Central memory CD8-positive, alpha-beta T cell (primary cell): ENCODE data around the gene NDN.
"Not testable (repeated sequence)": the region's sequence is repeated elsewhere in the genome, so short reads cannot be mapped to it uniquely, and the experiment has no call there.

ENCODE experiments used
- ATAC-seq: fragments of 150-1000 bp; cut with Tn5 transposase; replicated peaks from 2 replicates; pipeline ENCODE4 v1.10.0; 2022; ENCODE audit warnings: mild to moderate bottlenecking, moderate FRiP score, moderate number of reproducible peaks; ENCODE audit not compliant: poor library complexity, severe bottlenecking; ENCODE audit errors: extremely low read depth
- DNase-seq, 2 donors: peaks; one replicate each; pipeline ENCODE4 v3.0.0; 2021; ENCODE audit warnings: low spot score in 2 of 2
- H3K27ac Mint-ChIP-seq: one replicate; pipeline ENCODE4 v1.8.0; 2022; ENCODE audit warnings: low read depth, mild to moderate bottlenecking, moderate library complexity, mixed read lengths
- H3K27me3 Mint-ChIP-seq: one replicate; pipeline ENCODE4 v1.8.0; 2022; ENCODE audit warnings: mixed read lengths
- H3K36me3 Mint-ChIP-seq: one replicate; pipeline ENCODE4 v1.8.0; 2022; ENCODE audit warnings: mild to moderate bottlenecking, moderate library complexity, mixed read lengths; ENCODE audit not compliant: insufficient read depth
- H3K4me1 Mint-ChIP-seq: one replicate; pipeline ENCODE4 v1.8.0; 2022; ENCODE audit warnings: mixed read lengths
- H3K4me3 Mint-ChIP-seq: one replicate; pipeline ENCODE4 v1.8.0; 2022; ENCODE audit warnings: mild to moderate bottlenecking, moderate library complexity, mixed read lengths
- H3K9me3 Mint-ChIP-seq: one replicate; pipeline ENCODE4 v1.8.0; 2022; ENCODE audit warnings: mixed read lengths

NDN gene

GRCh38 chr15:23687143-23687470 is at the start of gene NDN:
NDN (minus strand) TSS chr15:23687305; CDS start chr15:23687217, 88 bp downstream.
- no peak within 1 kb of the TSS for H3K4me3 Mint-ChIP-seq
- H3K9me3 Mint-ChIP-seq, result peaks cover 6% of the 10 kb centered on the region
- peaks cover 2% of the 10 kb centered on the region for H3K36me3 Mint-ChIP-seq
- H3K27me3 Mint-ChIP-seq, result no peaks in the 10 kb centered on the region
- ATAC-seq (no peak), DNase-seq (no peak)
- no peaks in the 10 kb centered on the region for H3K4me1 Mint-ChIP-seq
- H3K27ac Mint-ChIP-seq, result no peak within 1 kb of the TSS

- Mint-ChIP-seq H3K9me3 (peaks cover 12% of the 10 kb centered on the region), H3K27ac (no peak overlapping the region), H3K27me3 (no peaks in the 10 kb centered on the region), H3K36me3 (no peaks in the 10 kb centered on the region), H3K4me1 (no peaks in the 10 kb centered on the region), H3K4me3 (no peak overlapping the region)
- ATAC-seq, result no peak
- DNase-seq, result no peak
These were observed 49.0 kb upstream of the NDN start for GRCh38 chr15:23736033-23736673.

- Mint-ChIP-seq H3K27ac (no peak overlapping the region), H3K27me3 (no peaks in the 10 kb centered on the region), H3K4me3 (no peak overlapping the region), H3K9me3 (peaks cover 12% of the 10 kb centered on the region), H3K36me3 (no peaks in the 10 kb centered on the region), H3K4me1 (no peaks in the 10 kb centered on the region)
- ATAC-seq (no peak), DNase-seq (no peak)
These were observed 47.8 kb upstream of the NDN start for GRCh38 chr15:23734862-23735261.

GRCh38 chr15:23713874-23714656 is 27.0 kb upstream of the NDN start:
- not testable (repeated sequence) for DNase-seq, H3K27me3 Mint-ChIP-seq, H3K36me3 Mint-ChIP-seq, H3K4me1 Mint-ChIP-seq, H3K4me3 Mint-ChIP-seq, H3K27ac Mint-ChIP-seq, ATAC-seq
- peaks cover 11% of the 10 kb centered on the region for H3K9me3 Mint-ChIP-seq

- Mint-ChIP-seq H3K27me3 (no peaks in the 10 kb centered on the region), H3K36me3 (no peaks in the 10 kb centered on the region), H3K9me3 (peaks cover 29% of the 10 kb centered on the region), H3K4me3 (no peak overlapping the region), H3K27ac (no peak overlapping the region), H3K4me1 (no peaks in the 10 kb centered on the region)
- ATAC-seq, result no peak
- no peak for DNase-seq
These were observed 21.2 kb upstream of the NDN start for GRCh38 chr15:23708332-23708731.

- Mint-ChIP-seq H3K27me3 (no peaks in the 10 kb centered on the region), H3K27ac (no peak overlapping the region), H3K9me3 (peaks cover 21% of the 10 kb centered on the region), H3K4me1 (no peaks in the 10 kb centered on the region), H3K36me3 (no peaks in the 10 kb centered on the region), H3K4me3 (no peak overlapping the region)
- no peak for DNase-seq
- ATAC-seq, result no peak
These were observed 8.2 kb upstream of the NDN start for GRCh38 chr15:23695282-23695681.

GRCh38 chr15:23694592-23694991 is 7.5 kb upstream of the NDN start:
- no peaks in the 10 kb centered on the region for H3K4me1 Mint-ChIP-seq
- no peak for ATAC-seq
- H3K4me3 Mint-ChIP-seq, result no peak overlapping the region
- H3K27me3 Mint-ChIP-seq, result no peaks in the 10 kb centered on the region
- peaks cover 16% of the 10 kb centered on the region for H3K9me3 Mint-ChIP-seq
- H3K27ac Mint-ChIP-seq, result no peak overlapping the region
- peaks cover 2% of the 10 kb centered on the region for H3K36me3 Mint-ChIP-seq
- no peak for DNase-seq

- H3K4me1 Mint-ChIP-seq, result no peaks in the 10 kb centered on the region
- ATAC-seq (no peak), DNase-seq (no peak)
- H3K9me3 Mint-ChIP-seq, result peaks cover 14% of the 10 kb centered on the region
- no peak overlapping the region for H3K27ac Mint-ChIP-seq
- peaks cover 2% of the 10 kb centered on the region for H3K36me3 Mint-ChIP-seq
- H3K27me3 Mint-ChIP-seq, result no peaks in the 10 kb centered on the region
- H3K4me3 Mint-ChIP-seq, result no peak overlapping the region
These were observed 3.3 kb upstream of the NDN start for GRCh38 chr15:23690450-23690852.

- no peak overlapping the region for H3K27ac Mint-ChIP-seq
- no peaks in the 10 kb centered on the region for H3K27me3 Mint-ChIP-seq
- H3K4me1 Mint-ChIP-seq, result no peaks in the 10 kb centered on the region
- ATAC-seq, result no peak
- H3K36me3 Mint-ChIP-seq, result peaks cover 2% of the 10 kb centered on the region
- no peak overlapping the region for H3K4me3 Mint-ChIP-seq
- DNase-seq, result no peak
- H3K9me3 Mint-ChIP-seq, result peaks cover 12% of the 10 kb centered on the region
These were observed 2.9 kb upstream of the NDN start for GRCh38 chr15:23690015-23690414.

GRCh38 chr15:23686466-23687142 is 501 bp downstream of the NDN start:
- peaks cover 6% of the 10 kb centered on the region for H3K9me3 Mint-ChIP-seq
- H3K27me3 Mint-ChIP-seq, result no peaks in the 10 kb centered on the region
- H3K27ac Mint-ChIP-seq, result no peak overlapping the region
- DNase-seq, result no peak
- no peaks in the 10 kb centered on the region for H3K4me1 Mint-ChIP-seq
- no peak for ATAC-seq
- H3K4me3 Mint-ChIP-seq, result no peak overlapping the region
- H3K36me3 Mint-ChIP-seq, result peaks cover 2% of the 10 kb centered on the region

GRCh38 chr15:23671481-23671880 is 15.6 kb downstream of the NDN start:
- H3K4me1 Mint-ChIP-seq, result no peaks in the 10 kb centered on the region

GRCh38 chr15:23670970-23671369 is 16.1 kb downstream of the NDN start:
- no peaks in the 10 kb centered on the region for H3K27me3 Mint-ChIP-seq
- H3K36me3 Mint-ChIP-seq, result no peaks in the 10 kb centered on the region
- ATAC-seq (no peak), DNase-seq (no peak)
- no peak overlapping the region for H3K27ac Mint-ChIP-seq
- H3K4me1 Mint-ChIP-seq, result no peaks in the 10 kb centered on the region
- H3K4me3 Mint-ChIP-seq, result no peak overlapping the region
- H3K9me3 Mint-ChIP-seq, result no peaks in the 10 kb centered on the region

More at GRCh38 chr15:23671481-23671880, 15.6 kb downstream of the NDN start:
- no peak overlapping the region for H3K27ac Mint-ChIP-seq
- H3K36me3 Mint-ChIP-seq, result no peaks in the 10 kb centered on the region
- H3K9me3 Mint-ChIP-seq, result no peaks in the 10 kb centered on the region
- no peak for ATAC-seq
- H3K27me3 Mint-ChIP-seq, result no peaks in the 10 kb centered on the region
- no peak overlapping the region for H3K4me3 Mint-ChIP-seq
- no peak for DNase-seq

- Mint-ChIP-seq H3K4me3 (no peak overlapping the region), H3K4me1 (no peaks in the 10 kb centered on the region), H3K9me3 (no peaks in the 10 kb centered on the region), H3K27ac (no peak overlapping the region), H3K27me3 (no peaks in the 10 kb centered on the region), H3K36me3 (no peaks in the 10 kb centered on the region)
- DNase-seq (no peak), ATAC-seq (no peak)
These were observed 23.9 kb downstream of the NDN start for GRCh38 chr15:23663232-23663631.
